Activated naive CD8-positive, alpha-beta T cell (primary cell): Measurements from ENCODE around the gene SERPINE2.

ENCODE experiments used
- H3K27ac Mint-ChIP-seq: one replicate; pipeline ENCODE4 v1.8.0; 2021; ENCODE audit warnings: mixed read lengths
- H3K27me3 Mint-ChIP-seq: one replicate; pipeline ENCODE4 v1.8.0; 2021; ENCODE audit warnings: mixed read lengths
- H3K36me3 Mint-ChIP-seq: one replicate; pipeline ENCODE4 v1.8.0; 2021; ENCODE audit warnings: mixed read lengths
- H3K4me1 Mint-ChIP-seq: one replicate; pipeline ENCODE4 v1.8.0; 2021; ENCODE audit warnings: low read depth, mixed read lengths
- H3K4me3 Mint-ChIP-seq: one replicate; pipeline ENCODE4 v1.8.0; 2021; ENCODE audit warnings: mild to moderate bottlenecking, mixed read lengths
- H3K9me3 Mint-ChIP-seq: one replicate; pipeline ENCODE4 v1.8.0; 2021; ENCODE audit warnings: low read depth, mixed read lengths

The SERPINE2 gene

GRCh38 chr2:224039080-224039769 lies at the start of gene SERPINE2:
Gene SERPINE2 (minus strand): TSS chr2:224039286. CDS start chr2:224001900, 37,386 bp downstream.
- Mint-ChIP-seq H3K27ac (peak within 1 kb of the TSS; percentile 69), H3K4me1 (peaks cover 22% of the 10 kb centered on the region)

DNA sequence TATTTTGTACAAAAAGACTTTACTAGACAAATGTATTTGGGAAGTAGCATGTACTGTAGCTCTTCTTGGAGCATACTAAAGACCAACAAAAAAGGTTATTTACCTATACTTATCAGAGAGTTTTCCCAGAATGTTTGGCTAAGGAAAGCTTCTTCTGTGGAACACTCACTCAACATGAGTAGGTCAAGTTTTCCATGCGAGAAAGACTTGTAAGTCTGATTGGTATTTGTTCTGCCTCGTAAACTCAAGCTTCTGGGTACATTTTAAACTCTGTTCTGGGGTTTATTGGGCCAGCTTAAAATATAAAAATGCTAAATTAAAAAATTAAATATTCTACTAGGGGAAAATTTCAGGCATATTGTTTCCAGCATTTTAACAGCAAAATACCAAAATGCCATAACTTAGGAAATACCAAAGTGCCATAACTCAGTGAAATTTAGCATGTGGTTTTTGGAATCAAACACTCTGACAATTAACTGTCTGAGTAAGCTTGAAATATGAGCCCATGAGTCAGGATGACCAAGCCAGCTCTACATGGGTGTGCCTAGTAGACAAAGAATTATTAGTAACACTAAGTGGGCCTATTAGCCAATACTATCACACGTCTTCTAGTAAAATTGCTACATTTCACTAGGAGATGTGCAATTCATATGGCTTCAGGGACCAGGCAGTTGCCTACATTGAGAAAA lies 47.3 kb upstream of the SERPINE2 start:
- Mint-ChIP-seq H3K4me3 (no peak overlapping the region), H3K27ac (no peak overlapping the region), H3K4me1 (no peaks in the 10 kb centered on the region), H3K27me3 (peaks cover 3% of the 10 kb centered on the region), H3K36me3 (no peaks in the 10 kb centered on the region), H3K9me3 (no peaks in the 10 kb centered on the region)

More at GRCh38 chr2:224039080-224039769, at the start of gene SERPINE2:
- Mint-ChIP-seq H3K27me3 (peaks cover 10% of the 10 kb centered on the region), H3K4me3 (peak within 1 kb of the TSS; percentile 96), H3K9me3 (no peaks in the 10 kb centered on the region), H3K36me3 (peaks cover 3% of the 10 kb centered on the region)

- Mint-ChIP-seq H3K9me3 (no peaks in the 10 kb centered on the region), H3K4me3 (no peak overlapping the region), H3K27me3 (peaks cover 3% of the 10 kb centered on the region), H3K27ac (no peak overlapping the region), H3K4me1 (no peaks in the 10 kb centered on the region), H3K36me3 (no peaks in the 10 kb centered on the region)
These were observed 46.7 kb upstream of the SERPINE2 start for GRCh38 chr2:224085811-224086210.

DNA sequence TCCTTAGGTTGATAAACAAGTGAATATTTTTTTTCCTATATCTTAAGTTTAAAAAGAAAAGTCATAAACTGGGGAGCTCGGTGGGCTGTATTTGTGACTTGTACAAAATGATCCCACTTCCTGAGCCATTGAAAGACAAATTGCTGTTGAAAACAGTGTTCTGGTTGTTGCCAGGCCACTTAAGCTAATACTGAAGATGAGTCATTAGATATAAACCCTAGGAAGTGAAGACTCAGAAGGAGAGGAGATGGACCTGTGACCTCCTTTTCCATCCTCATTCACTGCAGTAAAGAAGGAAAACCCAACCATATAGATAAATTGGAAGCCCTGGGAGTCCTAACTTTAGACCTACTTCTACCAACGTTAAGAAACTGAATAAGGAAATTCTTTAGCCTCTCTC lies 46.2 kb upstream of the SERPINE2 start:
- Mint-ChIP-seq H3K9me3 (no peaks in the 10 kb centered on the region), H3K36me3 (no peaks in the 10 kb centered on the region), H3K4me3 (no peak overlapping the region), H3K27me3 (peaks cover 3% of the 10 kb centered on the region), H3K4me1 (no peaks in the 10 kb centered on the region), H3K27ac (no peak overlapping the region)

DNA sequence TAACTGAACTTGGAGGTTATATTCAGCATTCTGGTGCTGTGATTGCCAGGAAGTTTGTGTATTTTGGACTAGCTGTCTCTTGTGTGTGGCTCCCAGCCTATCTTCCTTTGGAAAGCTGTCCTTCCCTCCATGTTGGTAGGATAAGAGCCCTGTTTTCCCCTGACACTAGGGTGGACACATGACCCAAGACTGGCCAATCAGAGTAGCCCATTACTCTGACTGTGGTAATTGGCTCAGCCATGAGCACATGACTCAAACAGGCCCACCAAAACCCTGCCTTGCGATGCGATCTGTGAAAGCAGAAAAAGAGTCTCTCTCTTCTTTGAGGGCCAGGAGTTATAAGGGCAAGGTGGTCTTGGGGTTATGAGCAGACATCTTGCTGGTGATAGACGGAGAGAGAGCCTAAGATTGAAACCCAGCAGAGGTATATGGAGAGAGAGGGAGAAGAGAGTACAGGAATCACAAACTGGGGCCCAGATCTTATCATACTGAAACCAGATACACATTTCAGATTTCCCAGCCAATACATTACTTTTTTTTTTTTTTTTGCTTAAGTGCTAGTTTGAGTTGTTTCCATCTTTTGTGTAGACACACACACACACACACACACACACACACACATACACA lies 45.3 kb upstream of the SERPINE2 start:
- Mint-ChIP-seq H3K27ac (no peak overlapping the region), H3K9me3 (no peaks in the 10 kb centered on the region), H3K4me1 (no peaks in the 10 kb centered on the region), H3K27me3 (peaks cover 3% of the 10 kb centered on the region), H3K36me3 (no peaks in the 10 kb centered on the region), H3K4me3 (no peak overlapping the region)

DNA sequence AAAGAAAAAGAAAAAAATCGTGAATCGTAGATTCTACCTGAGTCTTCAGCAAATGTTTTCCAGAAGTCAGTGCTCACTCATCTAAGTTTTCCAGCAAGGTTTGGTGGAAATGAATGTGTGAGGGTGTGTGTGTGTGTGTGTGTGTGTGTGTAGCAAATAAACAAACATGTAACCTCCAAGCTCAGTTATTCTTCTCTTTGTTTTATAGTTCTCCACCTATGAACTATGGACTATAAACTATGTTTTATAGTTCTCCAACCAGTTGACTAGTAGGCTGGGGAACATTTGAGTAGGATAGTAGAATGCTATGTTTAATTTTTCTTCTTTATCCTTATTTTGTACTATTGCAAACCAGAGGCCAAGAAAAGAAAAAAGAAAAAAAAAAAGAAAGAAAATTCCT lies 44.6 kb upstream of the SERPINE2 start:
- no peak overlapping the region for H3K4me3 Mint-ChIP-seq
- H3K36me3 Mint-ChIP-seq, result no peaks in the 10 kb centered on the region
- H3K4me1 Mint-ChIP-seq, result no peaks in the 10 kb centered on the region
- H3K27ac Mint-ChIP-seq, result no peak overlapping the region
- peaks cover 3% of the 10 kb centered on the region for H3K27me3 Mint-ChIP-seq
- no peaks in the 10 kb centered on the region for H3K9me3 Mint-ChIP-seq

DNA sequence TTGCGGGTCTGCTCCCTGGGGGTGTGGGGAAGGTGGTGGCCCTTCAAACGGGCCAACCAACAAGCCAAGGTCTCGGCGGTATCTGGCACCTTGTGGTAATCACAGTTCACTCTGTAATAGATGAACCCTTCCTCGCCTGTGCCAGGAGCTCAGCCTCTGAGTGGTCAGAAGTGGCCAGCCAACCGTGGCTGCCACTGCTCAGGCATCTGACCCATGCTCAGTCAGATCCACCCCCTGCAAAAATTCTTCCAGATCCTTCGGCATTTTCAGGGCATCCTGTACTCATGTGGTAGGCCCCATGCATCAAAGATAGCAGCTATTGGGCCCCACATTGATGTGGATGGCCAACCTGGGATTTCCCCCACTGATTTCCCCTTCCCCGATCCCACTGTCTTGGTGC lies 39.6 kb upstream of the SERPINE2 start:
- no peak overlapping the region for H3K4me3 Mint-ChIP-seq
- H3K27me3 Mint-ChIP-seq, result peaks cover 3% of the 10 kb centered on the region
- H3K9me3 Mint-ChIP-seq, result no peaks in the 10 kb centered on the region
- H3K4me1 Mint-ChIP-seq, result peaks cover 3% of the 10 kb centered on the region
- H3K36me3 Mint-ChIP-seq, result no peaks in the 10 kb centered on the region
- no peak overlapping the region for H3K27ac Mint-ChIP-seq

DNA sequence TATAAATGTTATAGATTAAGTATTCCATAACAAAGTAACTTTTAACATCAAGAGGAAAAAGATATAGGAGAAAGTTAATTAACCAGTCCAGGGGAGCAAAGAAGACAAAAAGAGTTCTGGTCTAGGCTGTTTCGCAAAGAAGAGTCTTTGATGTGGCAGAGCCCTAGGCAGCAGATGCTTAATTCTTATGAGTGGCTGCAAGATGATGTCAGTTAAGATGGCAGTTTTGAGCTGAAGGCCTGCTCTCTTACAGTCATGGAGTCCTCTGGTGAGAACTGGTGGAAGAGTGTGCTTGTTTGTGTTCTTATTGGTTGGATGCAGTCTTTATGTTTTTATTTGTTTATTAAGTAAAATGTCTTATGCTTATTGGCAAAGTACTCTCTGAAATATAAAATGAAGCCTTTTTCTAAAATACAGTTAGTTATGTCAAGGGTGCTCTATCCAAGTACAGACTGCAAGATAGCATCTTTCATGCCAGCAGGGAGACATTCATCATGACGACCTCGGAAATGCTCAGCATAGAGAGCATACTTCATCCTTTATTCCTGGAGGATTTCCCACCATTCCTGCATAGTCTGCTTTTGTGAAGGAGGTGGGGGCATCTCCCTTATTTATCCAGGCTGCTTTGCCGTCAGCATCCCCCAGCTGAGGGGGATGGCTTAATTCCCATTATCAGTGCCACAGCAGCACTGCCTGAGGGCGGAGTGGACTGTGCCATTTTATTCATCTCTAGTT lies 38.9 kb upstream of the SERPINE2 start:
- Mint-ChIP-seq H3K4me1 (peaks cover 3% of the 10 kb centered on the region), H3K27me3 (peaks cover 2% of the 10 kb centered on the region), H3K9me3 (no peaks in the 10 kb centered on the region), H3K27ac (no peak overlapping the region), H3K36me3 (no peaks in the 10 kb centered on the region), H3K4me3 (no peak overlapping the region)

GRCh38 chr2:224075588-224075987 lies 36.5 kb upstream of the SERPINE2 start:
- H3K36me3 Mint-ChIP-seq, result no peaks in the 10 kb centered on the region
- H3K4me1 Mint-ChIP-seq, result peaks cover 3% of the 10 kb centered on the region
- H3K27ac Mint-ChIP-seq, result no peak overlapping the region
- no peak overlapping the region for H3K4me3 Mint-ChIP-seq
- H3K9me3 Mint-ChIP-seq, result no peaks in the 10 kb centered on the region
- H3K27me3 Mint-ChIP-seq, result no peaks in the 10 kb centered on the region

DNA sequence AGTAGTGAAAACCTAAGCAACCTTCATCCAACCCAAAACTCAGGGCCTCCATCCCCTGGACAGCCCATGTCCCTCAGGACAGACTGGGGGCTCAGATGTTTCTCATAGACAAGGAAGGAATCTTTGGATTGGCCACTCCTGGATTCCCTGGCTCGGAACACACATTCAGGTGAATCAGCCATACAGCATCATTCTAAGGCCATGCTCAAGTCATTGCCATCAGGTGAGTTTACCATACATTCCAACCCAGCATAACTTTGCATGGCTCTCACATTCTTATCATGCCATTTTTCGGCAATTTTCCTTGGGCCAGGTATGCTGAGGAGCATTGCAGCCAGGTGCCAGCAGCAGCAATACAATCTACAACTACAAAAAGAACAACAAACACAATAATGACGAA lies 34.6 kb upstream of the SERPINE2 start:
- peaks cover 3% of the 10 kb centered on the region for H3K4me1 Mint-ChIP-seq
- H3K4me3 Mint-ChIP-seq, result no peak overlapping the region
- H3K27me3 Mint-ChIP-seq, result no peaks in the 10 kb centered on the region
- no peaks in the 10 kb centered on the region for H3K36me3 Mint-ChIP-seq
- H3K27ac Mint-ChIP-seq, result no peak overlapping the region
- H3K9me3 Mint-ChIP-seq, result no peaks in the 10 kb centered on the region

- H3K27me3 Mint-ChIP-seq, result no peaks in the 10 kb centered on the region
- no peak overlapping the region for H3K4me3 Mint-ChIP-seq
- H3K36me3 Mint-ChIP-seq, result no peaks in the 10 kb centered on the region
- no peaks in the 10 kb centered on the region for H3K9me3 Mint-ChIP-seq
- peaks cover 3% of the 10 kb centered on the region for H3K4me1 Mint-ChIP-seq
- no peak overlapping the region for H3K27ac Mint-ChIP-seq
These were observed 33.6 kb upstream of the SERPINE2 start for GRCh38 chr2:224072541-224073188.

DNA sequence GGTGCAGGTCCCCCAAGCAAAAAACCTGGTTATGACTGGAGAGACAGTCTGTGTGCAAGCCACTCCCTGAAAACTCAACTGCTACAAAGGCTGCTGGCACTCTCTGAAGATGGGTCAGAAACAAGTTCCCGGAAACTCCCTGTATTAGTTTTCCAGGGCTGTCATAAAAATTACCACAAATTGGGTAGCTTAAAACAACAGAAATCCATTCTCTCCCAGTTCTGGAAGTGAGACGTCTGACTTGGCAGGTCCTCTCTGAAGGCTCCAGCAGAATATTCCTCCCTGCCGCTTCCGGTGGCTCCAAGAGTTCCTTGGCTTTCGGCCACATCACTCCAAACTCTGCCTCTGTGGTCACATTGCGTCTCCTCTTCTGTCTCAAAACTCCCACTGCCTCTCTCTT lies 30.1 kb upstream of the SERPINE2 start:
- no peak overlapping the region for H3K27ac Mint-ChIP-seq
- no peaks in the 10 kb centered on the region for H3K27me3 Mint-ChIP-seq
- H3K9me3 Mint-ChIP-seq, result no peaks in the 10 kb centered on the region
- no peak overlapping the region for H3K4me3 Mint-ChIP-seq
- no peaks in the 10 kb centered on the region for H3K36me3 Mint-ChIP-seq
- H3K4me1 Mint-ChIP-seq, result no peaks in the 10 kb centered on the region

DNA sequence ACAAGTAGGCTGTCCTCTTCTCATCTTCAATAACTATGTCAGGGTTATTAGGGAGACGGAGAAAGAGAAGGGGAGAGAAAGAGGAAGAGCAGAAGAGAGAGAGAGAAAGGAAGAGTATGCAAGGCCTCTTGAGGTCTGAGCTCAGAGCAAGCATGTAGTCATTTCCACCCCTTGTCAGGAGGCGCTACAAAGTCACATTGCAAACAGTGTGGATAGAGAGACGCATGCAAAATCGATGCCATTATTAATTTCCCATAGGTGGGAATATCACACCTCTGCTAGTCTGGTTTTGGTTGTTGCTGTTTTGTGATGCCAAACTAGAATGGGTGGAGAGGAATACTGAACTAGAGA lies 24.2 kb upstream of the SERPINE2 start:
- no peaks in the 10 kb centered on the region for H3K36me3 Mint-ChIP-seq
- H3K27ac Mint-ChIP-seq, result no peak overlapping the region
- H3K4me1 Mint-ChIP-seq, result no peaks in the 10 kb centered on the region
- no peaks in the 10 kb centered on the region for H3K9me3 Mint-ChIP-seq
- no peak overlapping the region for H3K4me3 Mint-ChIP-seq
- H3K27me3 Mint-ChIP-seq, result no peaks in the 10 kb centered on the region

GRCh38 chr2:224062481-224063297 lies 23.6 kb upstream of the SERPINE2 start:
- Mint-ChIP-seq H3K9me3 (no peaks in the 10 kb centered on the region), H3K4me1 (no peaks in the 10 kb centered on the region), H3K36me3 (no peaks in the 10 kb centered on the region), H3K27ac (no peak overlapping the region), H3K27me3 (no peaks in the 10 kb centered on the region), H3K4me3 (no peak overlapping the region)
